OCI-LY1 (cell line): Measurements from ENCODE around the gene TMEM196.

Source experiments
- H2AFZ ChIP-seq: fragments of 200-600 bp; sonication (generic), shearing (Covaris generic); 2 replicates; pipeline ENCODE4 v1.6.0; 2014; ENCODE audit warnings: antibody characterized with exemption, mild to moderate bottlenecking, low read length
- H3F3A ChIP-seq: fragments of 200-600 bp; sonication (generic), shearing (Covaris generic); 2 replicates; pipeline ENCODE4 v1.6.0; 2014; ENCODE audit warnings: mild to moderate bottlenecking, antibody characterized with exemption, low read length, moderate library complexity; ENCODE audit not compliant: insufficient read depth
- H3K27ac ChIP-seq: fragments of 200-600 bp; sonication (generic); 2 replicates; pipeline ENCODE4 v1.5.1; 2014; ENCODE audit warnings: low read length, mixed run types, mild to moderate bottlenecking, low read depth; ENCODE audit not compliant: poor library complexity, severe bottlenecking
- H3K27me3 ChIP-seq: fragments of 200-600 bp; sonication (generic); 2 replicates; pipeline ENCODE4 v1.6.0; 2014; ENCODE audit warnings: antibody characterized with exemption, mild to moderate bottlenecking, low read length, moderate library complexity; ENCODE audit not compliant: insufficient read depth
- H3K36me3 ChIP-seq: fragments of 200-600 bp; sonication (generic); 2 replicates; pipeline ENCODE4 v1.6.1; 2014; ENCODE audit warnings: mild to moderate bottlenecking, antibody characterized with exemption, low read length, moderate library complexity, mixed read lengths; ENCODE audit not compliant: insufficient read depth
- H3K4me1 ChIP-seq: fragments of 200-600 bp; sonication (generic); 2 replicates; pipeline ENCODE4 v1.5.1; 2014; ENCODE audit warnings: mild to moderate bottlenecking, low read length, moderate library complexity; ENCODE audit not compliant: insufficient read depth, severe bottlenecking
- H3K4me2 ChIP-seq: fragments of 200-600 bp; sonication (generic), shearing (Covaris generic); 2 replicates; pipeline ENCODE4 v1.6.1; 2014; ENCODE audit warnings: low read length
- H3K4me3 ChIP-seq: fragments of 200-600 bp; sonication (generic); 2 replicates; pipeline ENCODE4 v1.5.1; 2014; ENCODE audit warnings: low read length, low read depth, mild to moderate bottlenecking, mixed read lengths; ENCODE audit not compliant: poor library complexity, severe bottlenecking
- H3K79me2 ChIP-seq: fragments of 200-600 bp; shearing (Covaris generic); 2 replicates; pipeline ENCODE4 v1.6.1; 2016; ENCODE audit warnings: mixed run types, low read length, mixed read lengths; ENCODE audit not compliant: insufficient read depth
- H3K9ac ChIP-seq: fragments of 200-600 bp; sonication (generic), shearing (Covaris generic); 2 replicates; pipeline ENCODE4 v1.6.1; 2014; ENCODE audit warnings: mild to moderate bottlenecking, low read length, mixed read lengths
- H3K9me2 ChIP-seq: fragments of 200-600 bp; sonication (generic), shearing (Covaris generic); 2 replicates; pipeline ENCODE4 v1.6.1; 2014; ENCODE audit warnings: low read depth, mild to moderate bottlenecking, low read length, mixed read lengths
- H3K9me3 ChIP-seq: fragments of 200-600 bp; shearing (Covaris generic); 2 replicates; pipeline ENCODE4 v1.6.1; 2014; ENCODE audit warnings: low read length, mixed read lengths
- H4K20me1 ChIP-seq: fragments of 200-600 bp; sonication (generic), shearing (Covaris generic); 2 replicates; pipeline ENCODE4 v1.6.0; 2016; ENCODE audit warnings: mild to moderate bottlenecking, low read length; ENCODE audit not compliant: insufficient read depth
- CTCF ChIP-seq: fragments of 200-600 bp; sonication (generic), shearing (Covaris generic); IDR thresholded peaks from 2 replicates; pipeline ENCODE4 v1.5.1; 2017; ENCODE audit warnings: mild to moderate bottlenecking, antibody characterized with exemption, low read length, moderate library complexity, mixed read lengths
- EZH2 ChIP-seq: fragments of 200-600 bp; sonication (generic), shearing (Covaris generic); IDR thresholded peaks from 2 replicates; pipeline ENCODE4 v1.8.0; 2017; ENCODE audit warnings: borderline replicate concordance, mixed run types, mild to moderate bottlenecking, antibody characterized with exemption, low read length, moderate library complexity, mixed read lengths

Gene TMEM196

GRCh38 chr7:19674266-19674960, 99.0 kb downstream of the TMEM196 start:
- no peaks in the 10 kb centered on the region for H3K79me2 ChIP-seq
- H3K36me3 ChIP-seq, result no peaks in the 10 kb centered on the region
- no peak overlapping the region for H3K4me2 ChIP-seq
- H3K27me3 ChIP-seq, result no peaks in the 10 kb centered on the region
- H3K4me3 ChIP-seq, result no peak overlapping the region
- no peak overlapping the region for H2AFZ ChIP-seq
- no peaks in the 10 kb centered on the region for H3F3A ChIP-seq
- no peak overlapping the region for H3K9ac ChIP-seq
- no peaks in the 10 kb centered on the region for H4K20me1 ChIP-seq
- no peaks in the 10 kb centered on the region for H3K9me2 ChIP-seq
- TF ChIP-seq EZH2 (no peak), CTCF (no peak)
- no peak overlapping the region for H3K27ac ChIP-seq
- H3K9me3 ChIP-seq, result no peaks in the 10 kb centered on the region
- no peaks in the 10 kb centered on the region for H3K4me1 ChIP-seq

- H3K79me2 ChIP-seq, result no peaks in the 10 kb centered on the region
- no peaks in the 10 kb centered on the region for H3K9me3 ChIP-seq
- H3K9ac ChIP-seq, result no peak overlapping the region
- H3K4me3 ChIP-seq, result no peak overlapping the region
- no peaks in the 10 kb centered on the region for H3K36me3 ChIP-seq
- H3K4me2 ChIP-seq, result no peak overlapping the region
- H3K27me3 ChIP-seq, result no peaks in the 10 kb centered on the region
- H4K20me1 ChIP-seq, result no peaks in the 10 kb centered on the region
- no peaks in the 10 kb centered on the region for H3K4me1 ChIP-seq
- no peak overlapping the region for H2AFZ ChIP-seq
- TF ChIP-seq EZH2 (no peak), CTCF (no peak)
- no peaks in the 10 kb centered on the region for H3K9me2 ChIP-seq
- no peak overlapping the region for H3K27ac ChIP-seq
- no peaks in the 10 kb centered on the region for H3F3A ChIP-seq
Observed at GRCh38 chr7:19670806-19671205, 102.6 kb downstream of the TMEM196 start.
